ENCODE results near the gene RAPGEFL1. TPM values are rescaled to one million over a fixed set of nuclear protein-coding genes. Genes with fewer than 3 reads are reported as not detected.
"Not testable (repeated sequence)": the region's sequence is repeated elsewhere in the genome, so short reads cannot be mapped to it uniquely, and the experiment has no call there.

Gene RAPGEFL1
- polyA plus RNA-seq, 12 donors = 4.4 to 25.8 (median 8.0) TPM; not detected in 1

GRCh38 chr17:40173778-40174135 lies 3.5 kb upstream of the RAPGEFL1 start:
- no peak for DNase-seq

DNA sequence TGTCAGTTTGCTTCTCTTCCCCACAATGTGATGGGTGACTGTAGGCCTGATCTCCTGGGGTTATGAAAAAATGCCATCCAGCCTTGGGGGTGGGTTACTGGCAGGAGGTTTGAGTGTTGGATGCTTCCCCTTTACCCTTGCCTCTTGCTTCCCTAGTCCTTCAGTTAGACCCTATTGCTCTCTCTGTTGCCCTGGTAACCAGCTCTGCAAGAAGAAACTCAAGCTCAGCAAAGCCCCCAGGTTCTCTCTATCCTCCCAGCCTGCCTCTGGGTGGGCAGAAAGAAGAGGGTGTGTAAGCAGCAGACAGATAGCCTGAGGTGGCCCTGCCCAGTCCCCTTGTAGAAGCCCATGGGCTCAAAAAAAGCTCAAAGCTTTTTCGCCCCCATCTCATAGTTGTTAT lies 2.8 kb upstream of the RAPGEFL1 start:
- DNase-seq = no peak

- DNase-seq = no peak
Observed at GRCh38 chr17:40175928-40176753, 1.1 kb upstream of the RAPGEFL1 start.

DNA sequence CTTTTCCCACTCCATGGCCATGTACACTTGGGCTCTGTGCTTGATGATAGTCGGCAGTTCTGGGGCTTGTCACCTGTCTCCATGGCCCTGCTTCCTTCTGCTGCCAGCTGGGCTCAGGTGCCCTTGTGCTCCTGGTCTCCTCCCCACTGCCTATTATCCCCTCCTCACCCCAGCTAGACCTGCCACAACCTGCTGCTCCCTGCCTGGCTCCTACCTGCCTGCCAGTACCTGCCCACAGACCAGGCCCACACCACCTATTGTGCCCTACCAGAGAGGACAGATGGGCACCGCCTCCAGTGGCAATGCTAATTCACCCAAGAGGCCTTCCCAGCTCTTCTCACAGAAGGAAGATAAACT lies 538 bp upstream of the RAPGEFL1 start:
- DNase-seq = no peak

GRCh38 chr17:40178021-40178601 lies 841 bp downstream of the RAPGEFL1 start:
- DNase-seq = no peak

GRCh38 chr17:40178660-40179059 lies 1.4 kb downstream of the RAPGEFL1 start:
- DNase-seq = no peak

- no peak for DNase-seq
Observed at GRCh38 chr17:40179923-40180659, 2.8 kb downstream of the RAPGEFL1 start.

DNA sequence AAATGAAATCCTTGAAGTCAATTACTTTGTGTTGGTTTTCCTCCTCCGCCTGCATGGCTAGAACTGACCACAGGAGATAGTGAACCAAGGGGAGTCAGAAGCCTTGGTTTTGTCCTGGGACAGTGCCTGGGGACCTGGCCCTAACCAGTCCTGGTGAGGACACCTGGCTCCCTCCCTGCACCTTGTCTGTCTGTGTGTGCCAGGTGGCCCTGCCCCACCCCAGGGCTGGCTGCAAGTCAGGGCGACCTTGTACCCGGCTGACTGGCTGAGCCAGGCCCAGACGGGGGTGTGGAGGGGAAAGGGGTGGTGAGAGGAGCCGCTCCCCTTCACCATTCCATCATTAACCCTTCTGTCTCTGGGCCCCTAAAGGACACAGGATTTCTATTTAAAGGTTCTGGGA lies 3.4 kb downstream of the RAPGEFL1 start:
- DNase-seq = no peak

- no peak for DNase-seq
Observed at GRCh38 chr17:40181205-40181604, 3.9 kb downstream of the RAPGEFL1 start.

- DNase-seq = no peak
Observed at GRCh38 chr17:40182606-40183005, 5.3 kb downstream of the RAPGEFL1 start.

DNA sequence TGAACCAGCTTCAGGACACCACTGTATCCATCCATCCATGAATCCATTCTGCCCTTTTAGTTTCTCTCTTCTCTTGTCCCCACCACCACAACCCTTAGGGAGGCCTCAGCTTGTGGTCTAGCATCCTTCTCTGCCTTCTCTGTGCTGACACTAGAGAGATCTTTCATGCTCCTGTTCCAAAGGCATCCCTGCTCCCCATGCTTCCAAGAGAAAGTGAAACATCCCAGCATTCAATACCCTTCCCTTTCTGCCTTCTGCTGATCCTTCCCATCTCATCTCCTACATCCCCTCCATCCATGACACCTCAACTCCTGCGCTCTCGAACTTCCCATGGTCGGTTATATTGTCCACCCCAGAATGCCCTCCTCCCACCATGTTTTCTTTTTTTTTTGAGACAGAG lies 10.0 kb downstream of the RAPGEFL1 start:
- DNase-seq = no peak

- no peak for DNase-seq
Observed at GRCh38 chr17:40188694-40189093, 11.4 kb downstream of the RAPGEFL1 start.

DNA sequence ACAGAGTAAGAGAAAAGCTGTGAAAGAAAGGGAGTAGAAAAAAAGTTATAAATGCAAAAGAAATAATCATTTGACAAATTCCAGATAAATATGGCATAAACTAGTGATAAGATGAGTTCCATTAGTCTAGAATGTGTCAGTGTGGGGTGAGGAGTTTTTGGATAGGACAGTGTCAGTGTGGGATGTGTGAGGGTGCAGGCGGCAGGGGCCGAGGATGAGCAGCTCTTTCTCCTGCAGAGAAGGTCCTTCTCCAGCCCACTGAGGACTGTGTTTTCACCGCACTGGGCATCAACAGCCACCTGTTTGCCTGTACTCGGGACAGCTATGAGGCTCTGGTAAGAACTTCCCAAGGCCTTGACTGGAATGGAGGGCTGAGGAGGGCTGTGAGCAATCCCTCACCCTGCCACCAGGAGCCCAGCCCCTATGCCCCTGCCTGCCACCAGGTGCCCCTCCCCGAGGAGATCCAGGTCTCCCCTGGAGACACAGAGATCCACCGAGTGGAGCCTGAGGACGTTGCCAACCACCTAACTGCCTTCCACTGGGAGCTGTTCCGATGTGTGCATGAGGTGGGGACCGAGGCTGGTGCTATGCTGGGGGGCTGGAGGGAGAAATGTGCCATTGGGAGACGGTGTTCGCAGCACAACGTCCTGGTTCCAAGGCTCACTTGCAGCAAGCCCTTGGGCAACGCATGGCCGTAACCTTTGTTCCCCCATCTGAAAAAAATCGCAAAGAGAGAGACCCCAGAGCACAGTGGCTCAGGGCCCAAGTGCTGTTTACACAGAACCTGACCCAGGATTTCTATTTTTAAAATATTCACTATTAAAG lies 13.1 kb downstream of the RAPGEFL1 start:
- no peak for DNase-seq

GRCh38 chr17:40191237-40192208 lies 14.3 kb downstream of the RAPGEFL1 start:
- DNase-seq = peak; percentile 61

- no peak for DNase-seq
Observed at GRCh38 chr17:40192961-40193360, 15.7 kb downstream of the RAPGEFL1 start.

GRCh38 chr17:40194821-40195220 lies 17.6 kb downstream of the RAPGEFL1 start:
- DNase-seq = no peak

GRCh38 chr17:40197550-40197949 lies 20.3 kb downstream of the RAPGEFL1 start:
- DNase-seq = no peak

GRCh38 chr17:40197965-40198456 lies 20.7 kb downstream of the RAPGEFL1 start:
- DNase-seq = not testable (repeated sequence)

DNA sequence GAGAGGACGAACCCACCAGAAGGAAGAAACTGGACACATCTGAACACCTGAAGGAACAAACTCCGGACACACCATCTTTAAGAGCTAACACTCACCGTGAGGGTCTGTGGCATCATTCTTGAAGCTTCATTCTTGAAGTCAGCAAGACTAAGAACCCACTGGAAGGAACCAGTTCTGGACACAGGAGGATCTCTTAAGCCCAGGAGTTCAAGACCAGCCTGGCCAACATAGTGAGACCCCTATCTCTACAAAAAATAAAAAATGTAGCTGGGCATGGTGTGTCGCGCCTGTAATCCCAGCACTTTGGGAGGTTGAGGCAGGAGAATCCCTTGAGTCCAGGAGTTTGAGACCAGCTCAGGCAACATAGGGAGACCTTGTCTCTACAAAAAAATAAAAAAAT lies 21.3 kb downstream of the RAPGEFL1 start:
- no peak for DNase-seq

DNA sequence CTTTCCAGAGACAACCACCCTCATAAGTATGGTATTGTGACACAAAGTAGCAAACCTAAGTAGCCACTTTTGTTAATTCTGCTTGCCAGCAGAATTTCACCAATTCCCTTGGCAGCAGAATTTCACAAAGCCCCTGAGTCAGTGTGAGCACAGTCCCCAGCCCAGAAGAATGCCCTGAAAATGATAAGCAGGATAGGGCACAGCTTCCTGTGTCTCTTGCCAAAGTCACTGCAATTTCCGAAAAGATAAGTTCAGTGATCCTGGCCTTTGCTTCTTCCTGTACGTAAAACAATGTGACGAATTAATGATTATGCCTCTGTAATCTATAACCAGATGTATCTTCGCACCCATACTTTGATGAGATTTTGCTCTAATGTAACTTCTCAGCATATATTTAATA lies 25.9 kb downstream of the RAPGEFL1 start:
- no peak for DNase-seq

GRCh38 chr17:40206193-40206592 lies 28.9 kb downstream of the RAPGEFL1 start:
- not testable (repeated sequence) for DNase-seq

Data from muscle of arm (tissue), 12 donors.